ENCODE measurements around the gene MRM3. TPM values are rescaled to one million over a fixed set of nuclear protein-coding genes. Genes with fewer than 3 reads are reported as not detected.

MRM3 gene
- total RNA-seq, 1 donor = 10.8 TPM

DNA sequence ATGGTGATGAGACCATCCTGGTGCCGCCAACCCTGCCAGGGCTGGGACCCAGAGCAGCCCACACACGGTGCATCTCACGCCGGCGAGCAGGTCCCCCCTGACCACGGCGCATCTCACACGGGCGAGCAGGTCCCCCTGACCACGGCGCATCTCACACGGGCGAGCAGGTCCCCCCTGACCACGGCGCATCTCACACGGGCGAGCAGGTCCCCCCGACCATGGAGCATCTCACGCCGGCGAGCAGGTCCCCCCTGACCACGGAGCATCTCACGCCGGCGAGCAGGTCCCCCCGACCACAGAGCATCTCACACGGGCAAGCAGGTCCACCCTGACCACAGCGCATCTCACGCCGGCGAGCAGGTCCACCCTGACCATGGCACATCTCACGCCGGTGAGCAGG lies 59.2 kb downstream of the MRM3 start:
- no peak for DNase-seq (ENCODE audit: low read depth)
- TF ChIP-seq CTCF (IDR thresholded peaks at IDR 0.05; ENCODE audit: insufficient read depth, low read depth, low read length) = no peak
- no peak overlapping the region for H3K4me3 ChIP-seq (ENCODE audit: low read depth, low read length)

Other genes starting within 250 kb of the MRM3 start
- 18.7 and 22.0 TPM in 2 replicates for gene VPS53, start 67.5 kb upstream of the MRM3 start, total RNA-seq
- 24.5 and 32.4 TPM in 2 replicates for gene TLCD3A, start 49.8 kb upstream of the MRM3 start, total RNA-seq
- 9.3 and 11.7 TPM in 2 replicates for gene GEMIN4, start 30.1 kb upstream of the MRM3 start, total RNA-seq
- 31.2 and 40.2 TPM in 2 replicates for gene GLOD4, start 73 bp upstream of the MRM3 start, total RNA-seq
- gene NXN, start 197.4 kb downstream of the MRM3 start, total RNA-seq = 91.5 and 124 TPM in 2 replicates
- gene TIMM22, start 214.8 kb downstream of the MRM3 start, total RNA-seq = 16.8 and 20.3 TPM in 2 replicates

Measured in fibroblast of villous mesenchyme (primary cell).